Diencephalon (tissue), 1 donor: ENCODE measurements around the gene TRAPPC14. TPM values are rescaled to one million over a fixed set of nuclear protein-coding genes. Genes with fewer than 3 reads are reported as not detected.

Experiments
- total RNA-seq: library from RNA; depleted of rRNA; stranded (reverse); fragments of >200 nt; gene quantifications from one replicate; pipeline ENCODE4 v1.2.3, GENCODE V29; 2014

Gene TRAPPC14, protein sequence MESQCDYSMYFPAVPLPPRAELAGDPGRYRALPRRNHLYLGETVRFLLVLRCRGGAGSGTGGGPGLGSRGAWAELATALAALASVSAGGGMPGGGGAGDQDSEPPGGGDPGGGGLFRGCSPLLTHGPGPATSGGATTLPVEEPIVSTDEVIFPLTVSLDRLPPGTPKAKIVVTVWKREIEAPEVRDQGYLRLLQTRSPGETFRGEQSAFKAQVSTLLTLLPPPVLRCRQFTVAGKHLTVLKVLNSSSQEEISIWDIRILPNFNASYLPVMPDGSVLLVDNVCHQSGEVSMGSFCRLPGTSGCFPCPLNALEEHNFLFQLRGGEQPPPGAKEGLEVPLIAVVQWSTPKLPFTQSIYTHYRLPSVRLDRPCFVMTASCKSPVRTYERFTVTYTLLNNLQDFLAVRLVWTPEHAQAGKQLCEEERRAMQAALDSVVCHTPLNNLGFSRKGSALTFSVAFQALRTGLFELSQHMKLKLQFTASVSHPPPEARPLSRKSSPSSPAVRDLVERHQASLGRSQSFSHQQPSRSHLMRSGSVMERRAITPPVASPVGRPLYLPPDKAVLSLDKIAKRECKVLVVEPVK
- total RNA-seq = 16.8 TPM

GRCh38 chr7:100158229-100159098, at the start of gene TRAPPC14:
Gene TRAPPC14 (minus strand): TSS chr7:100158723. CDS start chr7:100158499, 224 bp downstream.

DNA sequence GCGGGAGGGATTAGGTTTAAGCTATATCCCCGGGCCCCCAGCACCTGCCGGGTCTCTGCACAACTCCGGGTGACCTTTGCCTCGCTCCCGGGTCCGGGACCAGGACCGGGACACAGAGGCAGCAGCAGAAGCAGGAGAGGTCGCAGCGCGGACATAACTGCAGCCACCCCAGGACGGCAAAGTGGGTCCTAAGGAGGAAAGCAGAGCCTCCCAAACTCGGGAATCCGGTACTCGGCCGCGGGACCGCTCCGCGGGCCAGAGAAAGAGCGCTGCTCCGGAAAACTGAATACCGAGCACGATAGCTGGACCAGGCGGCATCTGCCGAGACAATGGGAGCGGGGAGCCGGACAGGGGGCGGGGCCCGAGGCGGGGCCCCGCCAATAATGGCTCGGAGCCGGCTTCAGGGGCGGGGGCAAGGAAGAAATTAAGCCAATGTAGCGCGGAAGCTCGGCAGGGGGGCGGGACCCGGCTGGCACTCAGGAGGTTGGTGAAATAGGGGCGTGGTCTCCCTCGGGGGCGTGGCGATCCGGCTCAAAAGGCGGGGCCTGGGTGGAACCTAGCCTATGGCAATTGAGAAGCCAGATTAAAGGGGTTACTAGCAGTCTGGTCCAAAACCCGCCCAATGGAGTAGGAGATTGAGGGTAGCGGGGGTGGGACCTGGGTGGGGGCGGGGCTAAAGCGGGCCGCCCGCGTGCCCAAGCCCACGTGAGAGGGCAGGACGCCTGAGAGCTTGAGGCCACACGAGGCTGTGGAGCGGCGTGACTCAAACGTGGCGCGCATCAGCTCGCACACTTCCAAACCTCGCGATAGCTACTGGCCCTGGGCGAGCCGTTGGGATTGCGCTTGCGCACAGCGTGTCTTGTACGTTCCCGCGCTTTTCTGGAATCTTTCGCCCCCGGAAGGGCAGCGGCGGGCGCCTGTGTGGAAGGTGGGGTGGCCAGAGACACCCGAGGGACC, 18.8 kb upstream of the TRAPPC14 start, which contains the start of the genes GPC2 and STAG3:
TSS of gene GPC2 (minus strand) at position 337 of the 957 bp plus-strand sequence. CDS start at position 155, 182 bp downstream.
TSS of gene STAG3 (plus strand) at position 874 of the 957 bp plus-strand sequence. CDS start 2,639 bp downstream, outside the sequence.

DNA sequence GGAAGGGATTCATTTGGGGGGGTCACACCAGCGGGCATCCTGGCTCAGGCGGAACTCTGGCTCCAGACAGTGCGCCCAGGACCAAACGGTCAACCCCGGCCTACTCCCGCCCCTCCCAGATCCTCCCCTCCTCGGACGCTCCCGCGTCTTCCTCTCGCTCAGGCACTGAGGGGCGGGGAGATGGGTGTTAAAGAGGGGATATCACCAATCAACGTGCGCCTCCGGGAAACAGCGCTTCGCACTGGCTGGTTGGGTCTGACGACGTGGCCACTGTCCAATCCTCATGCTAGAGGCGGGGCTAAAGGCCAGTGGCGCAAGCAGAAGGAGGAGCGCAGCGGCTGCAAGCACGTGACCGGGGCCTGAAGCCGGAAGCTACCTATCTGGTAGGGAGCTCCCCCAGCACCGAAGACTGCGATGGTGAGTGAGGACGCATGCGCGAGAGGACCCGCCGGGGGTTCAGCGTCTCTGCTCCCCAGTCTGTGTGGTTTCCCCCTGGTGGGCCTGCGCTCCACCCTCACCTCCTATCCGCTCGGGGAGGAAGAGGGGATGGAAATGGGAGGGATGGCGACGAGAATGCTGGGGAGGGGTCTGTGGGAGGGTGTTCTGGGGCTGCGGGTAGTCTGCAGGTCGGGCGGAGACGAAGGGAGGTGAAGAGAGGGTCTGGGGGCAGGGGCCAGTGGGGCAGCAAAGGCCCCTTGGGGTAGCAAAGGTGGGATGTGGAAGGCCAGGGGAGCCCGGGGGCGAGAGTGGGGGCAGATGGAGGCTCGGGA, 9.8 kb downstream of the TRAPPC14 start, which contains the start of gene LAMTOR4:
TSS of gene LAMTOR4 (plus strand) at position 360 of the 770 bp plus-strand sequence. CDS start at position 415, 55 bp downstream.

GRCh38 chr7:100126931-100127865, 31.3 kb downstream of the TRAPPC14 start, which contains the start of gene MBLAC1:
Gene MBLAC1 (plus strand): TSS chr7:100126967. CDS start chr7:100127396, 429 bp downstream.

DNA sequence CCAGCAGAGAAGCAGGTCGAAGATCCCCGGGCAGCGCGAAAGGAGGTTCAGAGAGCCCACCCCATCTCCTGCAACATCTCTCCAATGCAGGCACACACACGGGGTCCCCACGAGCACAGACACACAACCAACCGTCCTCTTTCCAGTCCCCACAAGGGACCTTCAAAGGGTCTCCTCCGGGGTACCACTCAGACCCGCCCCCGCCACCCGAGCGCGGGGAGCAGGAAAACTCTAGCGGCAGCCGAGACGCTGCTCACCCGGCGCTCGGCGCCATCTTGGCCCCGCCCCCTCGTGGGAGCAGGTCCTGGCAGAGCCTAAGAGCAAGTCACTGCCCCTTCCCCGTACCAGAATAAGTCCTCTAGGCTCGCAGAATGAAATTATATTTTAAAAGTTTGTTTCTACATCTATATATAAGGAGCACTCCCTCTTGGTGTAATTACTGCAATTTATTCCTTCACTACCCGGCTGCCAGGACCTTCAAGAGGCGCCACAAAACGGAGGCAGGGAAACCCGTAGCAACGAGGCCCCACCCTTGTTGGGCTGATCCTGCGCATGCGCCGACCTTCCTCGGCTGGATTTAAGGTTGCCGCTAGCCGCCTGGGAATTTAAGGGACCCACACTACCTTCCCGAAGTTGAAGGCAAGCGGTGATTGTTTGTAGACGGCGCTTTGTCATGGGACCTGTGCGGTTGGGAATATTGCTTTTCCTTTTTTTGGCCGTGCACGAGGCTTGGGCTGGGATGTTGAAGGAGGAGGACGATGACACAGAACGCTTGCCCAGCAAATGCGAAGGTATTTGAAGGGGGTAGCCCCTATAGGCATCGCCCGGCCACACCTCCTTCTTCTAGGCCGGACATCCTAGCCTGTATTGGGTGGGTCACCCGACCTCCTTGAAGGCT, 39.2 kb downstream of the TRAPPC14 start, which contains the start of the genes CNPY4 and TAF6:
TSS of gene CNPY4 (plus strand) at position 563 of the 898 bp plus-strand sequence. CDS start at position 674, 111 bp downstream.
TSS of gene TAF6 (minus strand) at position 287 of the 898 bp plus-strand sequence. CDS start 5,149 bp downstream, outside the sequence.

Other genes starting within 250 kb of the TRAPPC14 start
- 12.5 TPM for gene TRIM4, start 239.2 kb downstream of the TRAPPC14 start, total RNA-seq
- not detected for gene GJC3, start 229.1 kb downstream of the TRAPPC14 start, total RNA-seq
- not detected for gene AZGP1, start 182.7 kb downstream of the TRAPPC14 start, total RNA-seq
- gene ZKSCAN1, start 143.1 kb downstream of the TRAPPC14 start, total RNA-seq = 78.9 TPM
- gene ZSCAN21, start 108.9 kb downstream of the TRAPPC14 start, total RNA-seq = 13.4 TPM
- gene ZNF3, start 77.0 kb downstream of the TRAPPC14 start, total RNA-seq = 39.4 TPM
- 48.9 TPM for gene COPS6, start 69.8 kb downstream of the TRAPPC14 start, total RNA-seq
- 38.5 TPM for gene MCM7, start 57.3 kb downstream of the TRAPPC14 start, total RNA-seq
- gene AP4M1, start 57.1 kb downstream of the TRAPPC14 start, total RNA-seq = 20.5 TPM
- 31.4 TPM for gene TAF6, start 39.4 kb downstream of the TRAPPC14 start, total RNA-seq
- 22.8 TPM for gene CNPY4, start 39.1 kb downstream of the TRAPPC14 start, total RNA-seq
- gene MBLAC1, start 31.8 kb downstream of the TRAPPC14 start, total RNA-seq = 5.3 TPM
- 48.9 TPM for gene LAMTOR4, start 9.8 kb downstream of the TRAPPC14 start, total RNA-seq
- 3.9 TPM for gene GAL3ST4, start 9.9 kb upstream of the TRAPPC14 start, total RNA-seq
- 49.6 TPM for gene GPC2, start 18.7 kb upstream of the TRAPPC14 start, total RNA-seq
- gene STAG3, start 19.2 kb upstream of the TRAPPC14 start, total RNA-seq = 0.69 TPM
- not detected for gene PVRIG, start 61.2 kb upstream of the TRAPPC14 start, total RNA-seq
- gene SPDYE3, start 149.0 kb upstream of the TRAPPC14 start, total RNA-seq = not detected
- 14.5 TPM for gene PILRB, start 199.4 kb upstream of the TRAPPC14 start, total RNA-seq
- 1.2 TPM for gene PILRA, start 214.8 kb upstream of the TRAPPC14 start, total RNA-seq